Loucy (cell line): ENCODE results near the gene MEF2A.

Source experiments
- H2AFZ ChIP-seq: fragments of 200-600 bp; sonication (generic); 2 replicates; pipeline ENCODE4 v1.6.0; 2016; ENCODE audit warnings: antibody characterized with exemption, mild to moderate bottlenecking, low read length, moderate library complexity
- H3F3A ChIP-seq: fragments of 200-600 bp; 2 replicates; pipeline ENCODE4 v1.6.0; 2016; ENCODE audit warnings: antibody characterized with exemption, low read depth, mild to moderate bottlenecking
- H3K27me3 ChIP-seq: fragments of 200-600 bp; sonication (generic); 2 replicates; pipeline ENCODE4 v1.6.1; 2014; ENCODE audit warnings: low read length, mild to moderate bottlenecking; ENCODE audit not compliant: insufficient read depth, poor library complexity, severe bottlenecking
- H3K36me3 ChIP-seq: fragments of 200-600 bp; sonication (generic); 2 replicates; pipeline ENCODE4 v1.6.1; 2016; ENCODE audit warnings: low read length; ENCODE audit not compliant: insufficient read depth
- H3K4me1 ChIP-seq: fragments of 200-600 bp; sonication (generic); 2 replicates; pipeline ENCODE4 v1.5.1; 2014; ENCODE audit warnings: low read length, mild to moderate bottlenecking; ENCODE audit not compliant: insufficient read depth, poor library complexity, severe bottlenecking
- H3K4me2 ChIP-seq: fragments of 200-600 bp; sonication (generic); 2 replicates; pipeline ENCODE4 v1.6.0; 2014; ENCODE audit warnings: antibody characterized with exemption, low read length, low read depth, mild to moderate bottlenecking; ENCODE audit not compliant: poor library complexity, severe bottlenecking
- H3K4me3 ChIP-seq: fragments of 200-600 bp; sonication (generic); 2 replicates; pipeline ENCODE4 v1.5.1; 2014; ENCODE audit warnings: low read length, mild to moderate bottlenecking, mixed read lengths; ENCODE audit not compliant: poor library complexity, severe bottlenecking
- H3K79me2 ChIP-seq: fragments of 200-600 bp; sonication (generic); 2 replicates; pipeline ENCODE4 v1.6.1; 2014; ENCODE audit warnings: low read length; ENCODE audit not compliant: insufficient read depth
- H3K9ac ChIP-seq: fragments of 200-600 bp; sonication (generic); 2 replicates; pipeline ENCODE4 v1.6.0; 2014; ENCODE audit warnings: mild to moderate bottlenecking, low read depth, low read length, moderate library complexity; ENCODE audit not compliant: poor library complexity, severe bottlenecking
- H3K9me2 ChIP-seq: fragments of 200-600 bp; sonication (generic); replicated peaks from 2 replicates; pipeline ENCODE4 v1.6.1; 2016; ENCODE audit warnings: low read depth, low read length, mixed read lengths
- H3K9me3 ChIP-seq: fragments of 200-600 bp; sonication (generic); 2 replicates; pipeline ENCODE4 v1.6.1; 2014; ENCODE audit warnings: mild to moderate bottlenecking, antibody characterized with exemption, low read length, low read depth; ENCODE audit not compliant: insufficient read depth
- H4K20me1 ChIP-seq: fragments of 200-600 bp; sonication (generic); 2 replicates; pipeline ENCODE4 v1.6.0; 2014; ENCODE audit warnings: antibody characterized with exemption, low read length, mild to moderate bottlenecking; ENCODE audit not compliant: insufficient read depth, poor library complexity, severe bottlenecking
- EZH2phosphoT487 ChIP-seq: fragments of 200-600 bp; IDR thresholded peaks from 2 replicates; pipeline ENCODE4 v1.6.1; 2018; ENCODE audit warnings: antibody characterized with exemption, mild to moderate bottlenecking, moderate library complexity, borderline replicate concordance
- TF ChIP-seq, protein P1 (sequence below): fragments of 200-600 bp; sonication (generic); conservative IDR thresholded peaks from 2 replicates; pipeline ENCODE4 v1.5.1; 2014; ENCODE audit warnings: mild to moderate bottlenecking, antibody characterized with exemption, low read length

The MEF2A gene

DNA sequence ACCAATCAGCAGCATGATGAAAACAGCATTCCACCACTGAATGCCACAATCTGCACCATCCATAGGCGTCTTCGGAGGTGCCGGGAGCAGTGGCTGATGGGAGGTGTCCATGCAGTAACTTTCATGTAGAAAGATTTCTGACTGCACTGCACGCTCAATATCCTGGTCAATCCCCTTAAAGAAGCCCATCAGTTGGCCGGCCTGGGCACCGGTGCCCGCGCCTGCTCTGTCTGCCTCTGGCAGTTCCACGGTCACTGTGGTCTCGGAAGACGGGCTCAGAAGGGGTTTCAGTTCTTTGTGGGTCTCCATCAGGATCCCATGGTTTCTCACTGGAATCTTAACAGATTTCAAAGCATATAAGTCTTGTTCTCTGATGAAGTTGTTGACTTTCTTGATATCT, 163.5 kb downstream of the MEF2A start:
- Histone ChIP-seq H3K27me3 (no peaks in the 10 kb centered on the region), H2AFZ (no peak overlapping the region), H3K9me3 (no peaks in the 10 kb centered on the region), H3F3A (no peaks in the 10 kb centered on the region), H3K4me2 (no peak overlapping the region), H3K79me2 (no peaks in the 10 kb centered on the region), H3K9me2 (no peaks in the 10 kb centered on the region), H4K20me1 (no peaks in the 10 kb centered on the region), H3K4me3 (no peak overlapping the region), H3K36me3 (no peaks in the 10 kb centered on the region), H3K9ac (no peak overlapping the region), H3K4me1 (peaks cover 4% of the 10 kb centered on the region)
- TF ChIP-seq, protein P1, sequence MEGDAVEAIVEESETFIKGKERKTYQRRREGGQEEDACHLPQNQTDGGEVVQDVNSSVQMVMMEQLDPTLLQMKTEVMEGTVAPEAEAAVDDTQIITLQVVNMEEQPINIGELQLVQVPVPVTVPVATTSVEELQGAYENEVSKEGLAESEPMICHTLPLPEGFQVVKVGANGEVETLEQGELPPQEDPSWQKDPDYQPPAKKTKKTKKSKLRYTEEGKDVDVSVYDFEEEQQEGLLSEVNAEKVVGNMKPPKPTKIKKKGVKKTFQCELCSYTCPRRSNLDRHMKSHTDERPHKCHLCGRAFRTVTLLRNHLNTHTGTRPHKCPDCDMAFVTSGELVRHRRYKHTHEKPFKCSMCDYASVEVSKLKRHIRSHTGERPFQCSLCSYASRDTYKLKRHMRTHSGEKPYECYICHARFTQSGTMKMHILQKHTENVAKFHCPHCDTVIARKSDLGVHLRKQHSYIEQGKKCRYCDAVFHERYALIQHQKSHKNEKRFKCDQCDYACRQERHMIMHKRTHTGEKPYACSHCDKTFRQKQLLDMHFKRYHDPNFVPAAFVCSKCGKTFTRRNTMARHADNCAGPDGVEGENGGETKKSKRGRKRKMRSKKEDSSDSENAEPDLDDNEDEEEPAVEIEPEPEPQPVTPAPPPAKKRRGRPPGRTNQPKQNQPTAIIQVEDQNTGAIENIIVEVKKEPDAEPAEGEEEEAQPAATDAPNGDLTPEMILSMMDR: no peak
- no peak for TF ChIP-seq EZH2phosphoT487

DNA sequence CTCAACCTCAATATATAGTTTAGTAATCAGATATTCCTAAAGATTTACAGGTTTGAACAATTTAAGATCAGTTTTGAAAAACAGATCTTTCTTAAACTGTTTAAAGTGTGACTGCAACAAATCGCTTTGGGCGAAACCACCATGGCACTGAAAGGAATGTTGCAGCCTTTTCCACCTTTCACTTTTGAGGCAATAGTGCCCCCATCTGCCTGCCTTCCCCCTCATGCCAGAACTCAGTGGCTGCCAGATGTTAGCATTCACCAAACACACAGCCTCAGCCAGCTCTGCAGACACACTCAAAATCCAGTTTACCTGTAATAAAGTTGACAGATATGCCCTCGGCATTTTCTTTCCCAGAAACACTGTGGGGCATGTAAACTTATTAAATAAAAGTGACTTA, 164.1 kb downstream of the MEF2A start:
- Histone ChIP-seq H2AFZ (no peak overlapping the region), H3K9me3 (no peaks in the 10 kb centered on the region), H3K9ac (no peak overlapping the region), H3K27me3 (no peaks in the 10 kb centered on the region), H4K20me1 (no peaks in the 10 kb centered on the region), H3K4me2 (no peak overlapping the region), H3K4me1 (peaks cover 4% of the 10 kb centered on the region), H3K36me3 (no peaks in the 10 kb centered on the region), H3K4me3 (no peak overlapping the region), H3K9me2 (no peaks in the 10 kb centered on the region), H3K79me2 (no peaks in the 10 kb centered on the region), H3F3A (no peaks in the 10 kb centered on the region)
- TF ChIP-seq EZH2phosphoT487: no peak
- TF ChIP-seq, protein P1: peak; percentile 76

DNA sequence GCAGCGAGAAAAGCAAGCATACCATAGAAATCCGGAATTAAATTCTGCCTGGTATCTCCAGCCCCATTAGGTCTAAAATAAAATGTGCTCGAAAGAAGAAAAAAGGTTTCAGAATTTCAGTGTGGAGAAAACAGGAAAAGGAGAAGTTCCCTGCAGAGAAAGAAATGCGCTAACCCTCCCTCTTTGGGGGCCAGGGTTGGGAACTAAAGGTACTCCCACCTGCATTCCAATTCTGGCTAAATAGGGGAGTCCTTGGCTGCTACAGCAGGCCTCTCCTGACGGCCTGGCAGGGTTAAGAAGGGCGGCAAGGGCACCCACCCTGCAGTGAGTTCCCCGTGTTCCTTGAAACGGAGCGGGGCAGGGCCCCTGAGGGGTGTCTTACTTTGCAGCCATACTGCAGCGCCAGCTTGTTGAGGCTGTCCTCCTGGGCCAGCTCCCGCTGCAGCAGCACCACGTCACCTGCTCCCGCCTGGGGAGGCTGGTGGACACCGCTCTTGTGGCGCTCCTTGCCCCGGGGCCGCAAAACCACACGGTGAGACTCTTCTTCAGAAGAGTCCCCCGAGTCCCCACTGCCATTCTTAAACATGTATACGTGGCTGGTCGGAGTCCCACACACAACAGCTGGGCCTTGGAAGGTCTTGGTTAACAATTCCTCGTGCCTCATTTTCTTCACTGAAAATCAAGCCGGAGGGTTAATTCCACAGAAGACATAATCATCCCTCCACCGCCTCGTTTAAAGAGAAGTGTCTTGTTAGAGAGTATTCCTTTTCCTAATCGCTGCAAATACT, 165.7 kb downstream of the MEF2A start:
- Histone ChIP-seq H3K36me3 (no peaks in the 10 kb centered on the region), H2AFZ (no peak overlapping the region), H3K79me2 (no peaks in the 10 kb centered on the region), H3K27me3 (no peaks in the 10 kb centered on the region), H3K9ac (no peak overlapping the region), H3K9me2 (no peaks in the 10 kb centered on the region), H3K4me2 (peak overlapping the region; percentile 70), H3K9me3 (no peaks in the 10 kb centered on the region), H3K4me3 (no peak overlapping the region), H4K20me1 (no peaks in the 10 kb centered on the region), H3F3A (no peaks in the 10 kb centered on the region), H3K4me1 (peaks cover 4% of the 10 kb centered on the region)
- TF ChIP-seq, protein P1: no peak
- TF ChIP-seq EZH2phosphoT487: no peak
